ENCODE measurements around the gene FIGLA.
A peak's percentile ranks its signal among the peaks of the same experiment; 100 is the strongest.
"Not testable (repeated sequence)": the region's sequence is repeated elsewhere in the genome, so short reads cannot be mapped to it uniquely, and the experiment has no call there.

Gene FIGLA

GRCh38 chr2:70807828-70808118 is 17.3 kb upstream of the FIGLA start:
- DNase-seq, result no peak

GRCh38 chr2:70807102-70807827 is 16.8 kb upstream of the FIGLA start:
- no peak for DNase-seq

- DNase-seq, result no peak
Observed at GRCh38 chr2:70806620-70807019, 16.2 kb upstream of the FIGLA start.

- no peak for DNase-seq
Observed at GRCh38 chr2:70806013-70806412, 15.6 kb upstream of the FIGLA start.

- DNase-seq, result no peak
Observed at GRCh38 chr2:70801607-70802263, 11.3 kb upstream of the FIGLA start.

GRCh38 chr2:70799706-70800105 is 9.3 kb upstream of the FIGLA start:
- no peak for DNase-seq

- DNase-seq, result not testable (repeated sequence)
Observed at GRCh38 chr2:70797996-70798395, 7.6 kb upstream of the FIGLA start.

GRCh38 chr2:70797506-70797905 is 7.1 kb upstream of the FIGLA start:
- DNase-seq, result no peak

- DNase-seq, result no peak
Observed at GRCh38 chr2:70796262-70796661, 5.8 kb upstream of the FIGLA start.

- DNase-seq, result no peak
Observed at GRCh38 chr2:70795164-70795995, 4.9 kb upstream of the FIGLA start.

- DNase-seq, result no peak
Observed at GRCh38 chr2:70793450-70793849, 3.0 kb upstream of the FIGLA start.

- peak in 4 of 5 donors; percentile 21 to 70 (median 34) for DNase-seq
Observed at GRCh38 chr2:70789304-70790135, 923 bp downstream of the FIGLA start.

- DNase-seq, result peak in 1 of 5 donors; percentile 45
Observed at GRCh38 chr2:70785137-70785911, 5.1 kb downstream of the FIGLA start.

- no peak for DNase-seq
Observed at GRCh38 chr2:70784320-70784719, 6.1 kb downstream of the FIGLA start.

- DNase-seq, result no peak
Observed at GRCh38 chr2:70779911-70780545, 10.4 kb downstream of the FIGLA start.

GRCh38 chr2:70779491-70779890 is 11.0 kb downstream of the FIGLA start:
- DNase-seq, result no peak

GRCh38 chr2:70778676-70779075 is 11.8 kb downstream of the FIGLA start:
- DNase-seq, result no peak

- no peak for DNase-seq
Observed at GRCh38 chr2:70777450-70777849, 13.0 kb downstream of the FIGLA start.

- no peak for DNase-seq
Observed at GRCh38 chr2:70776266-70776665, 14.2 kb downstream of the FIGLA start.

- DNase-seq, result no peak
Observed at GRCh38 chr2:70775141-70775540, 15.3 kb downstream of the FIGLA start.

- DNase-seq, result no peak
Observed at GRCh38 chr2:70772486-70773155, 17.8 kb downstream of the FIGLA start.
